ENCODE measurements around the gene WDR88.
"Not testable (repeated sequence)": the region's sequence is repeated elsewhere in the genome, so short reads cannot be mapped to it uniquely, and the experiment has no call there.

WDR88 gene

DNA sequence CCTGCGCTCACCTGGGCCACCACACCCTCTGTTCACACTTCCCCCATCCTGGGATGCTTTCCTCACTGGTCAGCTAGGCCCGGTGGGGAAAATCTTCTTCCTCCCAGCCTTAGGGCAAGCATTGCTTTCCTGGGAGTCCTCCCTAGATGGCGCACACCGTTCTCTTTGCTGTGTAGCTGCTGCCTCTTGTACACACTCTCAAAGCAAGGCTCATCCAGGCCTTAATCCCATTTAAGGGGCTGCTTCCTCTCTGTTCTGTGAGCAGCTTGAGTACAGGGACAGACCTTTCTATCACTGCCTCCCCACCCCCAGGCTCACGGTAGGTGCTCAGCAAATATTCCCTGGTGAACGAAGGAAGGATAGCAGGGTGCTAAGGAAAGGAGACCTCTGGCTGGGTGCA, 82.7 kb downstream of the WDR88 start:
- FAIRE-seq: no peak

DNA sequence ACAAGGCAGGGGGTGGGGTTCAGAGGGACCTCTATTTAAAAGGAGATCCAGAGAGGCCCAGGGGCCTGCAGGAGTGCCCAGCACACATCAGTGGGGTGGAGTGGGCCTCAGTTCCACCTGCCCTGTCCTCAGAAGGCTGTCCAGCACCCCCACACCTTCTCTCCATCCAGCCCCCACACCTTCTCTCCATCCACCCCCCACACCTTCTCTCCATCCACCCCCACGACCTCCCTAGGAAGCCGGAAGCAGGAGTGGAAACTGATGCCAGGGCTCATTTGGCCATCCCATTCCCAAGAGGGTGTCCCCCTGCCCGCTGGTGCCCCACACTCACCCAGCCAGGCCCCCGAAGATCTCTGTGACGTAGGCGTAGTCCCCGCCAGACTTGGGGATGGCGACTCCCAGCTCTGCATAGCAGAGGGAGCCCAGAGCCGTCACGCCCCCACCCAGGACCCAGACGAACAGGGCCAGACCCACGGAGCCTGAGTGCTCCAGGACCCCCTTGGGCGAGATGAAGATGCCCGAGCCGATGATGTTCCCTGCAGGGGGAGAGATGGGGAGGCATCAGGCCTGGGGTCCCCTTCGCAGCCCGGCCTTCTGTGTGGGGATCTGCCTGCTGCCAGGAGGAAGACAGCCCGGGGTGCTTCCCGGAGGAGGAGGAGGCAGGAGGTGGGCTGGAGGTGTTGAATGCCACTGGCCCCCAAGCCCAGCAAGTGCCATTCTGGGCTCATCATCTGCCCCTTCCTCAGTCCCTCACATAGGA, 83.7 kb downstream of the WDR88 start:
- no peak for FAIRE-seq

DNA sequence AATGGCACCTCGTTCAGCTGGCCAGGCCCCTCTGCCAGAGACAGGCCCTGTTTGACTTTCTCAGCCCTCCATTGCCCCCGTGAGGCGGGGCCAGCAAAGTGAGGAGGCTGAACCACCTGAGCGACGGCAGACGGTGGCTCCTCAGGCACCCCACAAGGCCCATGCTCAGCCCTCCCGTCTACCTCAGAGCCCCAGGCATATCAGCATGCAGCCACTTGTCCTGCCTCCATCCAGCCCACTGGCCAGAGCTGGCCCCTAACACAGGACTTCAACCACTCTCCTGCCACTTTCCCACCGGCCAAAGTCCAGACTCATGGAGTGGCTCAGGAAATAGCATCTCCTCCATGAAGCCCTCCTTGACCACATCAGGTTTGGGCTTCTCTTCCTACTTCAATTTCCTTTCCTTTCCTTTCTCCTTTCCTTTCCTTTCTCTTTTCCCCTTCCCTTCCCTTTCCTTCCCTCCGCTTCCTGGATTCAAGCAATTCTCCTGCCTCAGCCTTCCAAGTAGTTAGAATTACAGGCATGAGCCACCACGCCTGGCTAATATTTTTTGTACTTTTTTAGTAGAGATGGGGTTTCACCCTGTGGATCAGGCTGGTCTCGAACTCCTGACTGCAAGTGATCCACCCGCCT, 84.4 kb downstream of the WDR88 start:
- no peak for FAIRE-seq

DNA sequence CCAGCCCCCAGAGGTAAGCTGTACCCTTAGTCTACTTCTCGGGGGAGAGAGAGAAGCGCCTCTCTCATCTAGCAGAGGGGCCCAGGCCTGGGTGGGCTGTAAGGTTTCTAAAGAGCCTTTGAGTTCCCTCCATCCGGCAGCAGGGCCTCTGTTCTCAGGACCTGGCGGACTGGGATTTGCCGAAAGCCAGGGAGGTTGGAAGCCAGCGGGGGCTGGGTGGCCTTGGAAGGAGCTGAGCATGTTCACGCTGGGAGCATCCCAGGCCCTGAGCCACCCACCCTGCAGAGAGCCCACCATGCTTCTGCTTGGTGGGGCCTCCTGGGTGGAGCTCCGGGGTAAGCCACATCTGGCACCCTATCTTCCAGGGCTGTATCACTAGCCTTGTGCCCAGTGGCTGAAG, 86.0 kb downstream of the WDR88 start:
- no peak for FAIRE-seq

DNA sequence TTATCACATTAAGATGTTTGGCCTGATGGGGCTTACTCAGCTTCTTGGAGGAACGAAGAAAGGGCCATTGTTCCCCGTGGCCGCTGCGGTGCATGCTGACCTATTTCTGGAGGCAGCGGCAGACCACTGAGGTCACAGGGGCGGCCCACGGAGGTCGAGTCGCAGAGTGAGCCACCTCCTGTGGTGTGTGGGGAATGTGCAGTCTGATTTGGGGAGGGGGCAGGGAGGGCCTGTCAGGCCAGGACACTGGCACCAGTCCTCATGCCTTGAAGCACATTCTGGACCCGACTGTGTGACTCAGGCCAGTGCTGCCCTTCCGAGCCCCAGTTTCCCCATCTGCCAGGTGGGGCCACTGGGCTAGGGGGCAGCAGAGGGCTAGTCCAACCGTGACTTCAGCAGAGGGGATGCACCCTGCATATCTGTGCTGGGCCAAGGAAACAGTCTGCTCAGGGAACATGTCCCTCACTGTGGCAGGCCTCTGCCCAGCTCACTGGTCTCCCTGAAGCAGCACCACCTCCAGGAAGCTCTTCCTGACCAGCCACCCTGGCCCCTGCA, 87.4 kb downstream of the WDR88 start:
- FAIRE-seq: no peak

DNA sequence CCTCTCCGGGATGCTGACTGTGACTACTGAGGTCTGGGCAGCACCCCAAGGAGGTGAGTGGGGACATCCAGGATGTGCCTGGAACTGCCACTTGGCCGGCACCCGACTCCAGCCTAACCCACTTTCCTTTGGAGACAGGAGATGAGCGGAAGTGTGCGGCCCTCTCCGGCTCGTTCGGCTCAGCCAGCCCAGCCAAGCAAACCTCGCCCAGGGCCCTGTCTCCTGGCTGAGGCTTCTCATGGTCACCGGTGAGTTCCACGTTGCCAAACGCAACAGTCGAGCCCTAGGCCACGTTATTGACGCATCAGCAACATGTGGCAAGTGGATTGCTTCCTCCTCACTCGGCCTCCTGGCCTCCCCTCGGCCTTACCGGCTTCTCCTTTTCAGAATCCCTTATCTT, 88.2 kb downstream of the WDR88 start:
- FAIRE-seq: no peak

DNA sequence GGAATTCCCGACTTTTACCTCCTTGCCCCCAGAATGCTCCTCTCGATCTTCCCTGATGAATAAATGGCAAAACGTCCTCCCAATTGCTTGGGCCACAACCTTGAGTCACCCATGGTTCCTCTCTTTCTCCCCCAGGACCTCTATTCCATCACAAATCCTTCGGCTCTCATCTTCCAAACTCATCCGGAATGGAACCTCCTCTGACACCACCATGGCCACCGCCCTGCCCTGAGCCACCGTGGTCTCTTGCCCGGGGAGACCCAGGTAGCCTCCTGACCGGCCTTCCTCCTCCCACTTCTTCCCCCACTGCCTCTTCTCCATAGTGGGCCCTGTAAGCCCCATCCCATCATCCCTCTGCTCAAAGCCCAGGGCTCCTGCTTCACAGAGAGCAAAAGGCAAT, 88.8 kb downstream of the WDR88 start:
- FAIRE-seq: no peak

DNA sequence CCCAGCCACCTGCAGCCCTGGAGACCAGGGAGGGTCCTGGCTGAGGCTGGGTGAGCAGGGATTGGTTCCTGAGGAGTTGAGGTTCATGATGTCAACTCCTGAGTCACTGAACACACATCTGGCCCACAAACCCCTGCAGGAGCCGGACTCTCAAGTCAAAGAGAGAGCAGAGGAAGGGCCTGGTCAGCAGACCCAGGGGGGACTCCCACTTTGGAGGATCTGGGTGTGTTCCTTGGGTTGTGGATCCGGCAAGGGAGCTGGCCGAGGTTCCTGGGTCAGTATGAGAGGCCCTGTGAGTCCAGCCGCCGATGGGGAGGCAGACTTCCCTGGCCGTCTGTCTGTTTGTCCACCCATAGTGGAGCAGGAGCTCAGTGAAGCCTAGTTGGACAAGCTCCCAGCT, 89.7 kb downstream of the WDR88 start:
- FAIRE-seq: no peak

DNA sequence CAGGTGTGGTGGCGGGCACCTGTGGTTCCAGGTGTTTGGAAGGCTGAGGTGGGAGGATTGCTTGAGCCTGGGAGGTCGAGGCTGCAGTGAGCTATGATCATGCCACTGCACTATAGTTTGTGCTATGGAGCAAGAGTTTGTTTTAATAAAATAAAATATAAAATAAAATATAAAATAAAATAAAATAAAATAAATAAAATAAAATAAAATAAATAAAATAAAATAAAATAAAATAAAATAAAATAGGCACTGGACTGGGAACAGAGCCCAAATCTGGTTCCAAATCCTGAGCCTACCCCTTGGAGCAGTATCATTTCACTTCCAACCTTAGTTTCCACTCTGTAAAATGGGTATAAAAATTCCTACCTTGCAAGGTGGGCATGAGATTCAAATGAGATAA, 90.3 kb downstream of the WDR88 start:
- not testable (repeated sequence) for FAIRE-seq

DNA sequence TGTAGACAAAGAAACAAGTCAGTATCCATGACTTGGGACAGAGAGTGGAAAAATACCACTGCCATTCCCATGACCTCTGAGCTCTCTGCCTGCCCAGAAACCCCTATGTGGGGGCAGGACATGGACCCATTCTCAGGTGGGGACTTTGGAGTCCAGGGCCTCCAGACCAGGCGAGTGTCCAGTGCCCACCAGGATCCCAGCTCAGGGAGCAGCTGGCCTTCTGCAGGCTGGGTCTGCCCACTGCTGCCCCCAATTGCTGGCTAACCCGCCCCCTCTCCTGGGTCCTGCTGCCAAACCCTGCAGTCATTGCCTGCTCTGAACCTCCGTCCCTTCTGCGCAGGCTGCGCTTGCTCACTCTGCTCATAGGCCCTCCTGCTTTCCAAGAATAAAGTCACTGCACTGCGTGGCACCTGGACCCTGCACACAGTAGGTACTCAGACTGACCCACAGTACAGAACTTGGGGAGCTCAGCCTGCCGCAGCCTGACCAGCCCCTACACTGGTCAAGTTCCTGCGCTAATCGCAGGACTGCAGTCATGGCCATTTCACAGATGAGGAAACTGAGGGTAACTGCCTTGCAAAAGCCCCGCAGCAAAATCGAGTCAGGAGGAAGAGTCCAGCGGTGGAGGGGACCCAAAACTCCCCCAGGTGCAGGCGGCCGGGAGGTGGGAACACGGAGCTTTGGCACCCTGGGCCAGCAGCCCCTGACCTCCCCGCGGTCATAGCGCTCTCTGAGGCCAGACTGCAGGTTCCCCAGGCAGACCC, 93.0 kb downstream of the WDR88 start:
- FAIRE-seq: no peak

Measured in endometrium (tissue), 2 donors.